MCF 10A (cell line): ENCODE results near the gene TMEM217. TPM values are rescaled to one million over a fixed set of nuclear protein-coding genes. Genes with fewer than 3 reads are reported as not detected.

Experiments
- BruUV-seq: library from RNA; stranded (reverse); fragments of 400-500 nt; replicated peaks from 2 replicates; lab custom pipeline; 2021; lab: Mats Ljungman, UMichigan
- CTCF ChIA-PET: fragments of 300-600 bp; sonication (Branson Sonifier 250); formaldehyde crosslinking; extraction: SDS; loops from one replicate; lab custom pipeline; 2021; ENCODE audit warnings: antibody characterized with exemption, inconsistent platforms; lab: Yijun Ruan, JAX
- POLR2A ChIA-PET: fragments of 300-600, 350-650 bp; sonication (Branson Sonifier 250); formaldehyde crosslinking; extraction: SDS; loops from one replicate; lab custom pipeline; 2020; ENCODE audit warnings: antibody characterized with exemption, inconsistent platforms; lab: Yijun Ruan, JAX
- DNase-seq: peaks from one replicate; pipeline ENCODE4 v3.0.0-alpha.2; 2018; ENCODE audit not compliant: unreplicated experiment
- H3K27ac Mint-ChIP-seq: one replicate; pipeline ENCODE4 v1.8.0; 2022; ENCODE audit warnings: mild to moderate bottlenecking, low read depth, mixed read lengths; ENCODE audit not compliant: unreplicated experiment
- H3K27me3 Mint-ChIP-seq: one replicate; pipeline ENCODE4 v1.8.0; 2022; ENCODE audit warnings: mixed read lengths; ENCODE audit not compliant: insufficient read depth, unreplicated experiment
- H3K36me3 Mint-ChIP-seq: one replicate; pipeline ENCODE4 v1.8.0; 2022; ENCODE audit warnings: mild to moderate bottlenecking, moderate library complexity, mixed read lengths; ENCODE audit not compliant: insufficient read depth, unreplicated experiment
- H3K4me1 Mint-ChIP-seq: one replicate; pipeline ENCODE4 v1.8.0; 2022; ENCODE audit warnings: mixed read lengths; ENCODE audit not compliant: insufficient read depth, unreplicated experiment
- H3K4me3 Mint-ChIP-seq: one replicate; pipeline ENCODE4 v1.8.0; 2022; ENCODE audit warnings: mild to moderate bottlenecking, moderate library complexity, mixed read lengths; ENCODE audit not compliant: unreplicated experiment
- H3K9me3 Mint-ChIP-seq: one replicate; pipeline ENCODE4 v1.8.0; 2022; ENCODE audit warnings: mixed read lengths; ENCODE audit not compliant: unreplicated experiment
- intact Hi-C: fragments of 100-400 bp; cut with micrococcal nuclease; formaldehyde crosslinking; loops from 2 replicates; pipeline ENCODE4 v1.14.1; 2022
- total RNA-seq: library from RNA; stranded (reverse); gene quantifications from 2 replicates; pipeline ENCODE4 v1.2.3, GENCODE V29; 2022
- TF ChIP-seq, protein P1 (sequence below): fragments of 200-600 bp; IDR thresholded peaks from one replicate; pipeline ENCODE4 v1.8.0; 2022; ENCODE audit warnings: antibody characterized with exemption, mild to moderate bottlenecking; ENCODE audit not compliant: unreplicated experiment

The TMEM217 gene
- total RNA-seq, 1 experiment from 2014 or later = 3.2 TPM

DNA sequence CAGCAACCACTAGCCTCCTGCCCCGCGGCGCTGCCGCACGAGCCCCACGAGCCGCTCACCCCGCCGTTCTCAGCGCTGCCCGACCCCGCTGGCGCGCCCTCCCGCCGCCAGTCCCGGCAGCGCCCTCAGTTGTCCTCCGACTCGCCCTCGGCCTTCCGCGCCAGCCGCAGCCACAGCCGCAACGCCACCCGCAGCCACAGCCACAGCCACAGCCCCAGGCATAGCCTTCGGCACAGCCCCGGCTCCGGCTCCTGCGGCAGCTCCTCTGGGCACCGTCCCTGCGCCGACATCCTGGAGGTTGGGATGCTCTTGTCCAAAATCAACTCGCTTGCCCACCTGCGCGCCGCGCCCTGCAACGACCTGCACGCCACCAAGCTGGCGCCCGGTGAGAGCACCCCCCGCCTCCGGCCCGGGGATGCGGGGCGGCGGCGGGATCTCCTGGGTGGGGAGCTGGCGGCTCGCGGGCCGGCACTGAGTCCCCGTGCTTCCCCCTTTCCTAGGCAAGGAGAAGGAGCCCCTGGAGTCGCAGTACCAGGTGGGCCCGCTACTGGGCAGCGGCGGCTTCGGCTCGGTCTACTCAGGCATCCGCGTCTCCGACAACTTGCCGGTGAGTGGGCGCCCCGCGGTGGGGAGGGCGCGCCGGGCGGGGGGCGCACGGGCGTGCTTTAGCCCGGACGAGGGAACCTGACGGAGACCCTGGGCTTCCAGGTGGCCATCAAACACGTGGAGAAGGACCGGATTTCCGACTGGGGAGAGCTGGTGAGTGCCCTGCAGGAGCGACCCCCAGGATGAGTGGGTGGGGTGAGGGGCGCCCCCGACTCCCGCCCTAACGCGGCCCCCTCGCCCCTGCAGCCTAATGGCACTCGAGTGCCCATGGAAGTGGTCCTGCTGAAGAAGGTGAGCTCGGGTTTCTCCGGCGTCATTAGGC lies 87.4 kb downstream of the TMEM217 start:
- Mint-ChIP-seq H3K4me1 (peaks cover 10% of the 10 kb centered on the region), H3K4me3 (peak overlapping the region; percentile 81), H3K36me3 (peaks cover 29% of the 10 kb centered on the region), H3K9me3 (no peaks in the 10 kb centered on the region), H3K27me3 (no peaks in the 10 kb centered on the region), H3K27ac (no peak overlapping the region)
- DNase-seq = peak; percentile 43
- no TSS peak for BruUV-seq
- TF ChIP-seq, protein P1, sequence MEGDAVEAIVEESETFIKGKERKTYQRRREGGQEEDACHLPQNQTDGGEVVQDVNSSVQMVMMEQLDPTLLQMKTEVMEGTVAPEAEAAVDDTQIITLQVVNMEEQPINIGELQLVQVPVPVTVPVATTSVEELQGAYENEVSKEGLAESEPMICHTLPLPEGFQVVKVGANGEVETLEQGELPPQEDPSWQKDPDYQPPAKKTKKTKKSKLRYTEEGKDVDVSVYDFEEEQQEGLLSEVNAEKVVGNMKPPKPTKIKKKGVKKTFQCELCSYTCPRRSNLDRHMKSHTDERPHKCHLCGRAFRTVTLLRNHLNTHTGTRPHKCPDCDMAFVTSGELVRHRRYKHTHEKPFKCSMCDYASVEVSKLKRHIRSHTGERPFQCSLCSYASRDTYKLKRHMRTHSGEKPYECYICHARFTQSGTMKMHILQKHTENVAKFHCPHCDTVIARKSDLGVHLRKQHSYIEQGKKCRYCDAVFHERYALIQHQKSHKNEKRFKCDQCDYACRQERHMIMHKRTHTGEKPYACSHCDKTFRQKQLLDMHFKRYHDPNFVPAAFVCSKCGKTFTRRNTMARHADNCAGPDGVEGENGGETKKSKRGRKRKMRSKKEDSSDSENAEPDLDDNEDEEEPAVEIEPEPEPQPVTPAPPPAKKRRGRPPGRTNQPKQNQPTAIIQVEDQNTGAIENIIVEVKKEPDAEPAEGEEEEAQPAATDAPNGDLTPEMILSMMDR = peak; percentile 20
- ChIA-PET CTCF (interaction anchor here (0.6 to 10.9 kb wide), 24 partner anchors 10 to 314 kb away, joined by 3 to 359 read pairs (median 6); partner anchors contain the start of gene C6orf89), POLR2A (interaction anchor here (0.7 to 7.9 kb wide), 20 partner anchors 33 to 504 kb away, joined by 3 to 117 read pairs (median 7); partner anchors contain the start of gene PPIL1)
- intact Hi-C loops = no loop called here

DNA sequence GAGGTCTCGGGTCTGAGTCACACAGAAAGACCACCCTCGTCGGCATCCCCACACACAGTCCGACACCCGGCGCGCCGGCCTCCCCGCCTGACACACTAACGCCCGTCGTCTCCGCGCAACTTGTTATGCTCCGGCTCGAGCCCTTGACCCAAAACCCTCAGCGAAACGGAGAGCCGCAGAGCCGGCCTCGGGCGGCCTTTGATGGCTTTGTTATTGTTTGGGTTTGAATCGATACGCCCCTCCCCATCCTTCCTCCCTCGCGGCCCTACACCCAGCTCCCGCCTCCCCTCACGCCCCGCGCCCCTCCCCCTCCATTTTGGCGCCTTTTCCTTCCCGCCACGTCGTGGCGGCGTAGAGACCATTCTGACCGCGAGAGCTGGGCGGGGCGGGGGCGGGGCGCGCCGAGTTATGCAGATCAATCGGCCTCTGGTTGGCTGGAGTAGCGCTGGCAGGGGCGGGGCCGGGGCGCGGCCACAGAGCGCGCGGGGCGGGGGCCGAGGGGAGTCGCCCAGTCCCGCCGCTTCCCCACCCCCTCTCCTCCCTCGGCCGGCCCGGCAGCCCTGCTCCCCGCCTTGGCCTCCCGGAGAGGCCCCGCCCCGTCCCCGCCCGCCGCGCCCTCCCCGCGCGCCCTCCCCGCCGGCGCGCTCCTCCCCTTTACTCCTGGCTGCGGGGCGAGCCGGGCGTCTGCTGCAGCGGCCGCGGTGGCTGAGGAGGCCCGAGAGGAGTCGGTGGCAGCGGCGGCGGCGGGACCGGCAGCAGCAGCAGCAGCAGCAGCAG lies 88.3 kb downstream of the TMEM217 start, which contains the start of gene PIM1:
Gene PIM1, plus strand, starts transcription at position 657 of the 777 bp plus-strand sequence. CDS start 424 bp downstream, outside the sequence.
- DNase-seq = peak; percentile 96
- no peaks in the 10 kb centered on the region for H3K27me3 Mint-ChIP-seq
- H3K27ac Mint-ChIP-seq = peak within 1 kb of the TSS; percentile 93
- H3K4me3 Mint-ChIP-seq = peak within 1 kb of the TSS; percentile 81
- TF ChIP-seq, protein P1 = no peak
- no peaks in the 10 kb centered on the region for H3K9me3 Mint-ChIP-seq
- intact Hi-C loops = loop anchor here (1.0 kb wide), 1 partner anchor 35 kb away; no protein-coding TSS in a partner anchor
- H3K36me3 Mint-ChIP-seq = peaks cover 23% of the 10 kb centered on the region
- ChIA-PET CTCF (interaction anchor here (2.4 to 10.9 kb wide), 5 partner anchors 40 to 146 kb away, joined by 11 to 359 read pairs (median 57); no protein-coding TSS in a partner anchor), POLR2A (interaction anchor here (0.7 to 7.9 kb wide), 10 partner anchors 32 to 504 kb away, joined by 3 to 117 read pairs (median 6); no protein-coding TSS in a partner anchor)
- no TSS peak for BruUV-seq
- peaks cover 10% of the 10 kb centered on the region for H3K4me1 Mint-ChIP-seq

DNA sequence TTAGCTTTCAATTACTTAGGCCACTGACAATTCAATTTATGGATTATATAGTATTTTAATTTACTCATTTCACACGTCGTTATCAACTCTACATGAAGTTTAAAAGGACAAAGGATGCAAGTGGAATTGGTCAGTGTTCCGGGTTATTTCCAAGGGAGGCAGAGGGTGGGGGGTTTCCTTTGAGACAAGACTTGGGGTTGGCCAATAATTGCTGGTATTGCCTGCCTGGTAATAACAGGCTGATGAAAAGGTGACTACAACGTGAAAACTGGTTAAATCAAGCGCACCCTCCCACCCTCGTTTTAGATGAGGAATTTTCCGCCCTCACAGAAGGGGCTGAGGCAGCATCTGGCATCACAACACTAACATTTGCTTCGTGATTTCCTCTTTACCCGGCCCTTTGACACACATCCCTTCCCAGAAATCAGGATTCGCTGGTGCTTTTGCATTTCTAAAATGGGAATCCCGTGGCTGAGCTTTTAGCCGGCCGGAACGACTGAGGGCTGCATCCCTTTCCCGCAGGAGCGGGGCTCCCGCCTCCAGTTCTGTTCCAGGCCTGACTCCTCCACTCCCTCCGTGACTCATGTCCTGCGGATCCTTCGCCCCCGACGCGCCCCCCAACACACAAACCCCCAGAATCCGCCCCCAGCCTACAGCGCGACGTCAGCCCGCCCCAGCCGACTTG lies 89.0 kb downstream of the TMEM217 start:
- peak overlapping the region; percentile 81 for H3K4me3 Mint-ChIP-seq
- DNase-seq = no peak
- TSS peak; percentile 45 for BruUV-seq
- H3K27me3 Mint-ChIP-seq = no peaks in the 10 kb centered on the region
- H3K36me3 Mint-ChIP-seq = peaks cover 16% of the 10 kb centered on the region
- ChIA-PET POLR2A (interaction anchor here (0.7 to 7.9 kb wide), 12 partner anchors 13 to 492 kb away, joined by 3 to 117 read pairs (median 5); no protein-coding TSS in a partner anchor), CTCF (interaction anchor here (0.6 to 6.2 kb wide), 4 partner anchors 13 to 150 kb away, joined by 3 to 249 read pairs (median 4); no protein-coding TSS in a partner anchor)
- TF ChIP-seq, protein P1 = no peak
- intact Hi-C loops = loop anchor here (1.0 kb wide), 1 partner anchor 35 kb away; no protein-coding TSS in a partner anchor
- peaks cover 10% of the 10 kb centered on the region for H3K4me1 Mint-ChIP-seq
- H3K9me3 Mint-ChIP-seq = no peaks in the 10 kb centered on the region
- H3K27ac Mint-ChIP-seq = peak overlapping the region; percentile 93
